ENCODE results near the gene POLD4. TPM values are rescaled to one million over a fixed set of nuclear protein-coding genes. Genes with fewer than 3 reads are reported as not detected.
A peak's percentile ranks its signal among the peaks of the same experiment; 100 is the strongest.

The POLD4 gene
- total RNA-seq, 3 donors from 2014 or later, result 130 to 266 (median 201) TPM

- no peak for TF ChIP-seq CTCF (IDR thresholded peaks at IDR 0.05)
- ATAC-seq (no peak), DNase-seq (peak in 1 of 3 donors; percentile 32)
- Histone ChIP-seq H3K36me3 (ENCODE audit: low read depth) (no peaks in the 10 kb centered on the region), H3K4me3 (no peak overlapping the region), H3K4me1 (ENCODE audit: low read depth) (peaks cover 21% of the 10 kb centered on the region), H3K9me3 (no peaks in the 10 kb centered on the region)
- intact Hi-C loops (cut with DNase I, micrococcal nuclease), result no loop called here
Observed at GRCh38 chr11:67376873-67377808, 23.8 kb upstream of the POLD4 start.

- ATAC-seq (no peak), DNase-seq (no peak)
- intact Hi-C loops (cut with DNase I, micrococcal nuclease), result no loop called here
- no peaks in the 10 kb centered on the region for H3K9me3 ChIP-seq
- H3K4me3 ChIP-seq, result no peak overlapping the region
- H3K36me3 ChIP-seq (ENCODE audit: low read depth), result no peaks in the 10 kb centered on the region
- no peak for TF ChIP-seq CTCF (IDR thresholded peaks at IDR 0.05)
- H3K4me1 ChIP-seq (ENCODE audit: low read depth), result peaks cover 28% of the 10 kb centered on the region
Observed at GRCh38 chr11:67376063-67376820, 22.9 kb upstream of the POLD4 start.

GRCh38 chr11:67375320-67376055 is 22.1 kb upstream of the POLD4 start:
- Histone ChIP-seq H3K4me3 (no peak overlapping the region), H3K9me3 (no peaks in the 10 kb centered on the region), H3K4me1 (ENCODE audit: low read depth) (peaks cover 32% of the 10 kb centered on the region), H3K36me3 (ENCODE audit: low read depth) (no peaks in the 10 kb centered on the region)
- DNase-seq (peak in 1 of 3 donors; percentile 23), ATAC-seq (no peak)
- intact Hi-C loops (cut with DNase I, micrococcal nuclease), result no loop called here
- no peak for TF ChIP-seq CTCF (IDR thresholded peaks at IDR 0.05)

GRCh38 chr11:67374571-67375281 is 21.4 kb upstream of the POLD4 start:
- Histone ChIP-seq H3K4me3 (no peak overlapping the region), H3K4me1 (ENCODE audit: low read depth) (peaks cover 32% of the 10 kb centered on the region), H3K9me3 (no peaks in the 10 kb centered on the region), H3K36me3 (ENCODE audit: low read depth) (no peaks in the 10 kb centered on the region)
- DNase-seq (no peak), ATAC-seq (no peak)
- intact Hi-C loops (cut with DNase I, micrococcal nuclease), result no loop called here
- TF ChIP-seq CTCF (IDR thresholded peaks at IDR 0.05), result no peak
